ENCODE measurements around the gene KCTD13.
"Not testable (repeated sequence)": the region's sequence is repeated elsewhere in the genome, so short reads cannot be mapped to it uniquely, and the experiment has no call there.

GRCh38 chr16:29889372-29889771 is 36.7 kb downstream of the KCTD13 start:
- not testable (repeated sequence) for TF ChIP-seq CTCF (tag by site-specific recombination; IDR thresholded peaks at IDR 0.05); ZBTB48 (tag by site-specific recombination; IDR thresholded peaks at IDR 0.05); ZNF768 (tag by site-specific recombination; IDR thresholded peaks at IDR 0.05); ZSCAN30 (tag by site-specific recombination; IDR thresholded peaks at IDR 0.05); ZBTB49 (tag by site-specific recombination; IDR thresholded peaks at IDR 0.05; ENCODE audit: low read depth)
